PFSK-1 (cell line): ENCODE data around the gene GSG1L.

Experiments
- FOXP2 ChIP-seq: optimal IDR thresholded peaks from 2 replicates; pipeline ENCODE3; 2011; ENCODE audit warnings: borderline replicate concordance, control low read depth, inconsistent platforms; ENCODE audit not compliant: insufficient read depth; ENCODE audit errors: extremely low read length, extremely low read depth
- POLR2AphosphoS5 ChIP-seq: IDR thresholded peaks from 2 replicates; pipeline ENCODE4 v1.6.1; 2012; ENCODE audit warnings: low read depth, mild to moderate bottlenecking, control low read depth, low read length, moderate library complexity
- SIN3A ChIP-seq: IDR thresholded peaks from 2 replicates; pipeline ENCODE4 v1.6.1; 2012; ENCODE audit warnings: mild to moderate bottlenecking, low read length, moderate library complexity, borderline replicate concordance; ENCODE audit not compliant: insufficient read depth
- TAF1 ChIP-seq: IDR thresholded peaks from 2 replicates; pipeline ENCODE4 v1.6.1; 2012; ENCODE audit warnings: low read length, control low read depth, borderline replicate concordance; ENCODE audit not compliant: insufficient read depth
- TF ChIP-seq, protein P1 (sequence below), 2 experiments: IDR thresholded peaks; 2 replicates each; pipeline versions ENCODE4 v1.6.1 to v1.8.0; 2011 to 2012; ENCODE audit warnings: low read depth in 2 of 2, low read length in 2 of 2, control low read depth in 1 of 2, inconsistent platforms in 1 of 2, mild to moderate bottlenecking in 1 of 2, moderate library complexity in 1 of 2; ENCODE audit not compliant: insufficient read depth in 1 of 2

GSG1L gene

DNA sequence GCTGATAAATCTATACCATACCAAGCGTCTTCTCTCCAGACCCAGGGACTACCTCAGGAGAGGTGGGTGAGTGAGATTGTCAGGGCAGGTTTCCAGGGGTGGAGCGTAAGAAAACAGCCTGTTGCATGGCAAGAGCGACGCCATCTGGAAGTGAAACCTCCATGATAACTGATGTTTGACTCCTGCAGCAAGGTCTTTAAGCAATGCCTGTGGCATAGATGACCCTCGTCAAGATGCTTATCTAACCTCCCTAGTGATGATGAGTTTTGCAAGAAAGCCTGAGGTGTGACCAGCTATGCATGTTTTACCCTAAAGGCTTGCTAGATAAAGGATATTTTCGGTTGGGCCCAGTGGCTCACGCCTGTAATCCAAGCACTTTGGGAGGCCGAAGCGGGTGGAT is 71.6 kb downstream of the GSG1L start:
- no peak for TF ChIP-seq SIN3A
- TF ChIP-seq, protein P1, sequence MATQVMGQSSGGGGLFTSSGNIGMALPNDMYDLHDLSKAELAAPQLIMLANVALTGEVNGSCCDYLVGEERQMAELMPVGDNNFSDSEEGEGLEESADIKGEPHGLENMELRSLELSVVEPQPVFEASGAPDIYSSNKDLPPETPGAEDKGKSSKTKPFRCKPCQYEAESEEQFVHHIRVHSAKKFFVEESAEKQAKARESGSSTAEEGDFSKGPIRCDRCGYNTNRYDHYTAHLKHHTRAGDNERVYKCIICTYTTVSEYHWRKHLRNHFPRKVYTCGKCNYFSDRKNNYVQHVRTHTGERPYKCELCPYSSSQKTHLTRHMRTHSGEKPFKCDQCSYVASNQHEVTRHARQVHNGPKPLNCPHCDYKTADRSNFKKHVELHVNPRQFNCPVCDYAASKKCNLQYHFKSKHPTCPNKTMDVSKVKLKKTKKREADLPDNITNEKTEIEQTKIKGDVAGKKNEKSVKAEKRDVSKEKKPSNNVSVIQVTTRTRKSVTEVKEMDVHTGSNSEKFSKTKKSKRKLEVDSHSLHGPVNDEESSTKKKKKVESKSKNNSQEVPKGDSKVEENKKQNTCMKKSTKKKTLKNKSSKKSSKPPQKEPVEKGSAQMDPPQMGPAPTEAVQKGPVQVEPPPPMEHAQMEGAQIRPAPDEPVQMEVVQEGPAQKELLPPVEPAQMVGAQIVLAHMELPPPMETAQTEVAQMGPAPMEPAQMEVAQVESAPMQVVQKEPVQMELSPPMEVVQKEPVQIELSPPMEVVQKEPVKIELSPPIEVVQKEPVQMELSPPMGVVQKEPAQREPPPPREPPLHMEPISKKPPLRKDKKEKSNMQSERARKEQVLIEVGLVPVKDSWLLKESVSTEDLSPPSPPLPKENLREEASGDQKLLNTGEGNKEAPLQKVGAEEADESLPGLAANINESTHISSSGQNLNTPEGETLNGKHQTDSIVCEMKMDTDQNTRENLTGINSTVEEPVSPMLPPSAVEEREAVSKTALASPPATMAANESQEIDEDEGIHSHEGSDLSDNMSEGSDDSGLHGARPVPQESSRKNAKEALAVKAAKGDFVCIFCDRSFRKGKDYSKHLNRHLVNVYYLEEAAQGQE (IDR thresholded peaks at IDR 0.05; ENCODE audit: insufficient read depth in 1 of 2, low read depth in 2 of 2, low read length in 2 of 2): no peak
- TF ChIP-seq TAF1: no peak
- no peak for TF ChIP-seq POLR2AphosphoS5
- TF ChIP-seq FOXP2: no peak

DNA sequence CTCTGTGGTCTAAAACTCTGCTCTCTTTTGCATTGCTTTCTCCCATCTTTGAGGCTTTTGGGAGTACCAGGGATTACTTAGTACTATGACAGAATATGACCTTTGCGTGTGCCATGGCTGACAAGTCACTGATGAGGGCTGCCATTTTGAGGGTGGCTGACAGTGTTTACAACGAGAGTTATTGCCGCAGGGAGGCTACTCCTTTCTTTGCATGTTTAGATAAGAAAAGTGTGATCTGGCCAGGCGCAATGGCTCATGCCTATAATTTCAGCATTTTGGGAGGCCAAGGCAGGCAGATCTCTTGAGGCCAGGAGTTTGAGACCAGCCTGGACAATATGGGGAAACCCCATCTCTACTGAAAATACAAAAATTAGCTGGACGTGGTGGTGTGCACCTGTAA is 77.5 kb downstream of the GSG1L start:
- TF ChIP-seq POLR2AphosphoS5: no peak
- TF ChIP-seq SIN3A: no peak
- no peak for TF ChIP-seq TAF1
- TF ChIP-seq, protein P1 (IDR thresholded peaks at IDR 0.05; ENCODE audit: insufficient read depth in 1 of 2, low read depth in 2 of 2, low read length in 2 of 2): no peak
- no peak for TF ChIP-seq FOXP2

DNA sequence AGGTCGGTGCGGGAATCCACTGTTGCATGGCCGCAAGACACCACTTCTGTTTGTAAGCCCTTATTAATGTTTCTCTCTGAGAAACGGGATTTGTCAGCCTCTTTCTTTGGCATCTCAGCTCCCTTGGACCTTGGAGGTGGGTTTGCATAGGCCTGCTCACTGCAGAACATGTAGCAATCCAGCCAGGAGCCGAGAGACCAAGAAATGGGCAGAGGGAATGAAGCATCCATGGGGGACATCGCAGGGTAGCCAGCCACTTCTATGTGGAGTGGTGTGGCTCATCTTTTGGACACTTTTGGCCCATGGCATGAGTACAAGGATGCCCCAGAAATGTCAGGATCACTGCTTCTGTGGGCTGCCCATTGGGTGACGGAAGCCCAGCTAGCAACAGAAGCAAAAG is 79.4 kb downstream of the GSG1L start:
- TF ChIP-seq TAF1 (no peak), FOXP2 (no peak), SIN3A (no peak)
- TF ChIP-seq, protein P1 (IDR thresholded peaks at IDR 0.05; ENCODE audit: insufficient read depth in 1 of 2, low read depth in 2 of 2, low read length in 2 of 2): no peak

DNA sequence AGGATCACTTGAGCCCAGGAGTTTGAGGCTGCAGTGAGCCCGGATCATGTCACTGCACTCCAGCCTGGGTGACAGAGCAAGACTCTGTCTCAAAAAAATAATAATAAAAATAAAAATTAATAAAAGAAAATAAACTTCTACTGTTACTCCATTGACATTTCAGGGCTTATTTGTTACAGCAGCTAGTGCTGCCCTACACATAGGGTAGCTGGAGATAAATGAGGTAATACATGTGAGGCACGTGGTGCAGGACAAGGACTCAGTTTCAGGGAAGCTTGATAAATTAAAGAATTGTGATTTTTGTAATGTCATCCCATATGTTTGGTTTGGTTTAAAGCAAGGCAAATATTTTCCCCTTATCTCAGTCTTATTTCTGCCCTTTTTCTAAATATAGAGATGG is 80.3 kb downstream of the GSG1L start:
- no peak for TF ChIP-seq SIN3A
- TF ChIP-seq, protein P1 (IDR thresholded peaks at IDR 0.05; ENCODE audit: insufficient read depth in 1 of 2, low read depth in 2 of 2, low read length in 2 of 2): no peak
- TF ChIP-seq FOXP2: no peak
- TF ChIP-seq TAF1: no peak
- no peak for TF ChIP-seq POLR2AphosphoS5

DNA sequence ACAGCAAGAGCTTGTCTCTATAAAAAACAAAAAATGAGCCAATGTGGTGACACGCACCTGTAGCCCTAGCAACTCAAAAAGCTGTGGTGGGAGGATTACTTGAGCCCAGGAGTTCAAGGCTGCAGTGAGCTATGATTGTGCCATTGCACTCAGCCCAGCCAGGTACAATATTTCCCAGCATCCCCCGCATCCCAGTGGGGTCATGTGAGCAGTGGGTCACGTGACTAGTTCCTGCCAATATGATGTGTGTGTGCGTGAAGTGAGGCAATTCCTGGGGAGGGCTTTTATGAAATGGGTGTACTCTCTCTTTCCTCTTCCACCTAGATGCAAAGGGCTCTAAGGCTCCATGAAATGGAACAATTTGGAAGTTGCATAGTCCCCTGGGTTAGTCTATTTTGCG is 81.3 kb downstream of the GSG1L start:
- TF ChIP-seq, protein P1 (IDR thresholded peaks at IDR 0.05; ENCODE audit: insufficient read depth in 1 of 2, low read depth in 2 of 2, low read length in 2 of 2): no peak
- TF ChIP-seq FOXP2 (no peak), TAF1 (no peak), SIN3A (no peak), POLR2AphosphoS5 (no peak)
